WI38 (cell line): ENCODE measurements around the gene MPC2.

Experiments
- H3K4me3 ChIP-seq: 2 replicates; pipeline ENCODE4 v1.5.1; 2011; ENCODE audit warnings: low read depth, mild to moderate bottlenecking, control low read depth, low read length
- TF ChIP-seq, protein P1 (sequence below): IDR thresholded peaks from 2 replicates; pipeline ENCODE4 v1.5.1; 2012; ENCODE audit warnings: low read depth, mild to moderate bottlenecking, control low read depth, low read length

The MPC2 gene

DNA sequence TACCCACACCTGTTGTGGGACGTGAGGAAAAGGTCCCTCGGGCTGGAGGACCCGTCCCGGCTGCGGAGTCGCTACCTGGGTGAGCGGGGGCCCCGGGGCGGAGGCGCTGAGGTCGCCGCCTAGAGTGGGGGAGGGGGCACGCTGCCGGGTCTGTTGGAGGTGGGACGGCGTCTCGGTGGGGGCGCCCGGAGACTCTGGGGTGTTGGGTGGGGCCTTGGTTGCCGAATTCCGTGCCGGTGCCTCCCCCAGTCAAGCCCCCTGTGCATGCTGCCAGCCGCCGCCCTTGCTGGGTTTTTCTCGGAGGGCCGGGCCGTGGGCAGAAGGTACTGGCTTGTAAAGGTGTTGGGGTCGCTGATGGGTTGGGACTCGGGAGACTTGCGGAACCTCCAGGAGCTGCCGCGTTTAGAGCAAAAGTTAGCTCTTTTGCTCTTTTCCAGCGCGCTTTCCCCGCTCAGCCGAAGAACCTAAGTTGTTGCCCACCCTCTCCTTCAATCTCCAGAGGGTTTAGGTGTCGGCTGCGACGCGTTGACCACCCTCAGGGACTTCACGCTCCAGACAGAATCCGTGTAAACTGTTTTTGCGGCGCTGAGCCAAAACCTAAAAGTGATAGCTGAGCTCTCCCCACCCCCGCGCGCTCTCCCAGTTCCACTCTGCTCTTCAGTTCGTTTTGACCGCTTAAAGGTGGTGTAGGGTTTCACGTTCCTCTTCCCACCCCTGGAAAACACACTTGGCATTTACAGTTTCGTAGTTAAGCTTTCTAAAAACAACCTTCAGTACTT is at the start of gene MPC2:
Gene MPC2, minus strand, starts transcription at position 143 of the 779 bp plus-strand sequence. CDS start 1,231 bp downstream, outside the sequence.
- TF ChIP-seq, protein P1, sequence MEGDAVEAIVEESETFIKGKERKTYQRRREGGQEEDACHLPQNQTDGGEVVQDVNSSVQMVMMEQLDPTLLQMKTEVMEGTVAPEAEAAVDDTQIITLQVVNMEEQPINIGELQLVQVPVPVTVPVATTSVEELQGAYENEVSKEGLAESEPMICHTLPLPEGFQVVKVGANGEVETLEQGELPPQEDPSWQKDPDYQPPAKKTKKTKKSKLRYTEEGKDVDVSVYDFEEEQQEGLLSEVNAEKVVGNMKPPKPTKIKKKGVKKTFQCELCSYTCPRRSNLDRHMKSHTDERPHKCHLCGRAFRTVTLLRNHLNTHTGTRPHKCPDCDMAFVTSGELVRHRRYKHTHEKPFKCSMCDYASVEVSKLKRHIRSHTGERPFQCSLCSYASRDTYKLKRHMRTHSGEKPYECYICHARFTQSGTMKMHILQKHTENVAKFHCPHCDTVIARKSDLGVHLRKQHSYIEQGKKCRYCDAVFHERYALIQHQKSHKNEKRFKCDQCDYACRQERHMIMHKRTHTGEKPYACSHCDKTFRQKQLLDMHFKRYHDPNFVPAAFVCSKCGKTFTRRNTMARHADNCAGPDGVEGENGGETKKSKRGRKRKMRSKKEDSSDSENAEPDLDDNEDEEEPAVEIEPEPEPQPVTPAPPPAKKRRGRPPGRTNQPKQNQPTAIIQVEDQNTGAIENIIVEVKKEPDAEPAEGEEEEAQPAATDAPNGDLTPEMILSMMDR, result no peak
- H3K4me3 ChIP-seq, result peak within 1 kb of the TSS; percentile 96

DNA sequence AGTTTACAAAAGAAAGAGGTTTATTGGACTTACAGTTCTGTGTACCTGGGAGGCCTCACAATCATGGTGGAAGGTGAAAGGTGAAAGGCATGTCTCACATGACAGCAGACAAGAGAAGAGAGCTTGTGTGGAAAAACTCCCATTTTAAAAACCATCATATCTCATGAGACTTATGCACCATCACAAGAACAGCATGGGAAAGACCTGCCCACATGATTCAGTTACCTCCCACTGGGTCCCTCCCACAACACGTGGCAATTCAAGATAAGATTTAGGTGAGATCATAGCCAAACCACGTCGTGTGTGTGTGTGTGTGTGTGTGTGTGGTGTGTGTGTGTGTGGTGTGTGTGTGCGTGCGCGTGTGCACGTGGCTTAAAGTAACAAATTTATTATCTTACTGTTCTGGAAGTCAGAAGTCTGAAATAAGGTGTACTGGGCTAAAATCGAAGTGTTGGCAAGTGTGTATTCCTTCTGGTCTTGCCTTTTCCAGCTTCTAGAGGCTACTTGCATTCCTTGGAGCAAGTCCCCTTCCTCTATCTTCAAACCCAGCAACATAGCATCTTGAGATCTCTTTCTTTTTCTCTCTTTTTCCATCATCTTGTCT is 48.1 kb upstream of the MPC2 start:
- TF ChIP-seq, protein P1, result no peak
- H3K4me3 ChIP-seq, result no peak overlapping the region

DNA sequence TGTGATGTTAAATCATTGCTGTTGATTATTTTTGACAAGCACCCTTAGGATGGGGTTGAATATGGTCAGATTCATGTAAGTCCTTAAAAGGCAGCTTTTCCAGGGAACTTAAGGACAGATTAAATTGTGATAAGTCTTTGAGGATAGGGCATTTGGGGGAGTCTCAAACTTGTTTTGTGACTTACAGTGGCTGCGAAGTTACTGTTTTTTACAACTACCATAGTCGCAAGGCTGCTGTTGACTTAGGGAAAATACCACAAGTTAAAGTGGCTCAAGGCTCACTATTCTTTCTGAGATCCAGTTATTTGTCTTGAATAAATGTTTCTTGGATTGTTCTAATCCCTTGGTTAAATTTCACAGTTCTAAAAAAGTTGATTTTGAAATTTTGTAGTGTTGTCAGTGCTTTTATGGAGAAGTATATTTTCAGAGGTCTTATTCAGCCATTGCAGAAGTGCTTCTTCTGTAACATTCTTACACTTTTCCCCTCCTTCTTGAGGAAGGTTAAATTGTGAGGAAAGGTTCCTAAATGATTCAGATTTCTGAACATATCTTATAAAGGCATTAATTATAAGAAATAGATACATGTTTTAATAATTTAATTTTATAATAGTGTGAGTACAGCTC is 47.0 kb upstream of the MPC2 start:
- no peak overlapping the region for H3K4me3 ChIP-seq
- TF ChIP-seq, protein P1, result no peak

DNA sequence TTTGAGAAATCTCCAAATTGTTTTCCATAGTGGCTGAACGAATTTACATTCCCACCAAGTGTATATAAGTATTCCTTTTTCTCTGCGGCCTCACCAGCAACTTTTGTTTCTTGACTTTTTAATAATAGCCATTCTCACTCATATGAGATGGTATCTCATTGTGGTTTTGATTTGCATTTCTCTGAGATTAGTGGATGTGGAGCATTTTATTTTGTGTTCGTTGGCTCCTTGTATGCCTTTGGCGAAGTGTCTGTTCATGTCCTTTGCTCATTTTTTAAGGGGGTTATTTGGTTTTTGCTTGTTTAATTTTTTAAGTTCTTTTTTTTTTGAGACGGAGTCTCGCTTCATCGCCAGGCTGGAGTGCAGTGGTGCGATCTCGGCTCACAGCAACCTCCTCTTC is 45.1 kb upstream of the MPC2 start:
- H3K4me3 ChIP-seq, result no peak overlapping the region
- TF ChIP-seq, protein P1, result no peak

DNA sequence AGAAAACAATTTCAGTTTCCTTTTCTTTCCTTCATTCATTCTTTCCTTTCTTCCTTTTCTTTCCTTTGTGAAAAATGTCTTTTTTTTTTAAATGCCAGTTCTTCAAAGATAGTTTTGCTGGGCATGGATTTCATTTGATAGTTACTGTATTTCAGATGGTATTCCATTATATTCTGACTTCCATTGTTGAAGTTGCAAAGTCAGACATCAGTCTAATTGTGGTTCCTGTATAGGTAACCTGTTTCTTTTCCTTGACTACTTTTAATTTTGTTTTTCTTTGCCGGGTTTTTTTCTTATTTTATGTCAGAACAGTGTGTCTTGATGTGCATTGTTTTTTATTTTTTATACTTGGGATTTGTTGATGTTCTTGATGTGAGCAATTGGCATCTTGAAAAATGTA is 40.4 kb upstream of the MPC2 start:
- TF ChIP-seq, protein P1, result no peak
- H3K4me3 ChIP-seq, result no peak overlapping the region

DNA sequence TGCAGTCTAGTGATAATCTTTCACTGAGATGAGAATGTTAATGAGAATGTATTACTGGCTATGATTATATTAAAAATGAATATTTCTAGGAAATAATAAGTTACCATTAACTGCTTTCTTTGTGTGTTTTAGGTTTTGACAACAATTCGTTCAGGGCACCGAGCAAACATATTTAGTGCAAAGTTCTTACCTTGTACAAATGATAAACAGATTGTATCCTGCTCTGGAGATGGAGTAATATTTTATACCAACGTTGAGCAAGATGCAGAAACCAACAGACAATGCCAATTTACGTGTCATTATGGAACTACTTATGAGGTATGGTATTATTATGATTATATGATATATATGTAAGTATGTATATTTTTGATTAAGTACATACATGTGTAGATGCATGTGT is 37.8 kb upstream of the MPC2 start:
- no peak overlapping the region for H3K4me3 ChIP-seq
- TF ChIP-seq, protein P1, result no peak

DNA sequence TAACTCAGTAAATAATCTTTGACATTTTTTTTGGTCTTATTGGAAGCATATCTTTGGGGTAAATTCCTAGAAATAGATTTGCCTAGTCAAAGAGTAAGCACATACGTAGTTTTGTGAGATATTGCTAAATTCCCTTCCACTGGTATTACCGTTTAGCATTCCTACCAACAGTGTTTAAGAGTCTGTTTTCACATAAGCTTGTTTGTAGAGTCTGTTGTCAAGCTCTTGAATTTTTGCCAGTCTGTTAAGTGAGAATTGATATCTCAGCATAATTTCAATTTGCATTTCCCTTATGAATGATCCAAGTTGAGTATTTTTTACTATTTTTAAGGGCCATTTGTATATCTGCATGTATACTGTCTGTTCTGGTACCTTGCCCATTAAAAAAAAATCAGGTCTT is 37.0 kb upstream of the MPC2 start:
- H3K4me3 ChIP-seq, result no peak overlapping the region
- TF ChIP-seq, protein P1, result no peak
